B cell (primary cell): Measurements from ENCODE around the gene AFDN.

Experiments used
- EZH2 ChIP-seq: IDR thresholded peaks from 2 replicates; pipeline ENCODE4 v1.6.1; 2012; ENCODE audit warnings: borderline replicate concordance, low read depth, mild to moderate bottlenecking, moderate library complexity, low read length; ENCODE audit not compliant: insufficient read depth, poor library complexity, severe bottlenecking
- TF ChIP-seq, protein P1 (sequence below): fragments of 200-600 bp; IDR thresholded peaks from one replicate; pipeline ENCODE4 v1.8.0; 2022; ENCODE audit warnings: antibody characterized with exemption, mild to moderate bottlenecking

DNA sequence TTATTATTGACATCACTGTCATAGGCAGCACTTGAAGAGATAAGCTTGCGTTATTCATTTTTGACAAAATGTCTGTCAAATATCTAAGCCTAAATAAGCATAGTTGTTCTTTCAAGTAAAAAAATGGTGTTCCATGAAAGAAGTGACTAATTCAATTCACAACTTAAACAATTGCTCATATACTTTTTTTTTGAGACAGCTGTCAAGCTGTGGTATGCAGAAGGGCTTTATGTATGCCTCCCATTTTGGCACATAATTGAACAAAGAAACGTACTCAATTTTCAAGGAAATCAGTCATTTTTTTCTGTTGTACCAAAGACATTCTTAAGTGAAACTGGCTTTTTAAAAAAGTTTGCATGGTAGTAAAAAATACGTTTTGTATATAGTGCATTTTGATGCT lies 8.5 kb downstream of the AFDN start:
- TF ChIP-seq, protein P1, sequence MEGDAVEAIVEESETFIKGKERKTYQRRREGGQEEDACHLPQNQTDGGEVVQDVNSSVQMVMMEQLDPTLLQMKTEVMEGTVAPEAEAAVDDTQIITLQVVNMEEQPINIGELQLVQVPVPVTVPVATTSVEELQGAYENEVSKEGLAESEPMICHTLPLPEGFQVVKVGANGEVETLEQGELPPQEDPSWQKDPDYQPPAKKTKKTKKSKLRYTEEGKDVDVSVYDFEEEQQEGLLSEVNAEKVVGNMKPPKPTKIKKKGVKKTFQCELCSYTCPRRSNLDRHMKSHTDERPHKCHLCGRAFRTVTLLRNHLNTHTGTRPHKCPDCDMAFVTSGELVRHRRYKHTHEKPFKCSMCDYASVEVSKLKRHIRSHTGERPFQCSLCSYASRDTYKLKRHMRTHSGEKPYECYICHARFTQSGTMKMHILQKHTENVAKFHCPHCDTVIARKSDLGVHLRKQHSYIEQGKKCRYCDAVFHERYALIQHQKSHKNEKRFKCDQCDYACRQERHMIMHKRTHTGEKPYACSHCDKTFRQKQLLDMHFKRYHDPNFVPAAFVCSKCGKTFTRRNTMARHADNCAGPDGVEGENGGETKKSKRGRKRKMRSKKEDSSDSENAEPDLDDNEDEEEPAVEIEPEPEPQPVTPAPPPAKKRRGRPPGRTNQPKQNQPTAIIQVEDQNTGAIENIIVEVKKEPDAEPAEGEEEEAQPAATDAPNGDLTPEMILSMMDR = no peak
- no peak for TF ChIP-seq EZH2
